Lower leg skin (tissue), 4 donors: ENCODE measurements around the gene TOP1. TPM values are rescaled to one million over a fixed set of nuclear protein-coding genes. Genes with fewer than 3 reads are reported as not detected.
"Not testable (repeated sequence)": the region's sequence is repeated elsewhere in the genome, so short reads cannot be mapped to it uniquely, and the experiment has no call there.

ENCODE experiments used
- DNase-seq, 2 donors: peaks; one replicate each; pipeline ENCODE4 v3.0.0-alpha.2; 2019; ENCODE audit warnings: low spot score in 2 of 2
- H3K4me3 ChIP-seq: fragments of 200-600 bp; sonication (generic); 2 replicates; pipeline ENCODE4 v1.5.1; 2017; ENCODE audit warnings: mild to moderate bottlenecking, low read depth; ENCODE audit not compliant: poor library complexity, severe bottlenecking
- CTCF ChIP-seq, 3 donors: fragments of 450-650 bp; IDR thresholded peaks; one replicate each; pipeline ENCODE4 v1.5.1; 2016; ENCODE audit warnings: antibody characterized with exemption in 3 of 3, mild to moderate bottlenecking in 3 of 3, moderate library complexity in 2 of 3
- POLR2A ChIP-seq, 2 donors: fragments of 450-650 bp; IDR thresholded peaks; one replicate each; pipeline ENCODE4 v1.6.1; 2016 to 2017; ENCODE audit warnings: antibody characterized with exemption in 2 of 2, mild to moderate bottlenecking in 1 of 2, moderate library complexity in 1 of 2
- WGBS, 2 donors: methylation state at CpG; one replicate each; pipeline ENCODE4 v1.1.5; 2018; 5-methylcytosine and 5-hydroxymethylcytosine counted together
- intact Hi-C: fragments of 100-400 bp; cut with DNase I; formaldehyde crosslinking; loops from one replicate; pipeline ENCODE4 v1.15.0; 2023; ENCODE audit warnings: low total_unique reads
- total RNA-seq, 4 donors: library from RNA; depleted of rRNA; stranded (reverse); fragments of >200 nt; gene quantifications; one replicate each; pipeline ENCODE4 v1.1.0, GENCODE V29; 2016

TOP1 gene
- total RNA-seq, 4 donors from 2014 or later: 29.8 to 37.1 (median 31.9) TPM

GRCh38 chr20:41125530-41126457, 97.2 kb downstream of the TOP1 start:
- intact Hi-C loops: no loop called here
- no peak for DNase-seq
- H3K4me3 ChIP-seq: no peak overlapping the region
- WGBS, 2 donors: 81 to 84% methylated on average over 6 of the region's 6 CpGs
- TF ChIP-seq CTCF (IDR thresholded peaks at IDR 0.05) (no peak), POLR2A (IDR thresholded peaks at IDR 0.05) (no peak)

GRCh38 chr20:41126719-41127118, 98.1 kb downstream of the TOP1 start:
- no peak overlapping the region for H3K4me3 ChIP-seq
- TF ChIP-seq POLR2A (IDR thresholded peaks at IDR 0.05) (no peak), CTCF (IDR thresholded peaks at IDR 0.05) (no peak)
- DNase-seq: no peak
- 87 to 91% methylated on average over 3 of the region's 3 CpGs for WGBS, 2 donors
- intact Hi-C loops: no loop called here

- 20% methylated on average over 1 of the region's 3 CpGs; no CpG with 5 or more reads in 1 of the 2 donors for WGBS, 2 donors
- DNase-seq, H3K4me3 ChIP-seq, intact Hi-C loops: not testable (repeated sequence)
These were observed 99.7 kb downstream of the TOP1 start for GRCh38 chr20:41128317-41128716.

- H3K4me3 ChIP-seq: no peak overlapping the region
- intact Hi-C loops: no loop called here
- DNase-seq: no peak
- WGBS, 2 donors: 66 to 67% methylated on average over 5 of the region's 5 CpGs
- TF ChIP-seq POLR2A (IDR thresholded peaks at IDR 0.05): no peak
- TF ChIP-seq CTCF (IDR thresholded peaks at IDR 0.05): no peak
These were observed 103.2 kb downstream of the TOP1 start for GRCh38 chr20:41131594-41132387.

- DNase-seq, H3K4me3 ChIP-seq, intact Hi-C loops: not testable (repeated sequence)
- WGBS, 2 donors: 66 to 70% methylated on average over 9 of the region's 9 CpGs
These were observed 103.8 kb downstream of the TOP1 start for GRCh38 chr20:41132388-41132775.

GRCh38 chr20:41133709-41134361, 105.2 kb downstream of the TOP1 start:
- intact Hi-C loops: no loop called here
- 42 to 45% methylated on average over 4 to 7 of the region's 7 CpGs for WGBS, 2 donors
- DNase-seq: peak in 1 of 2 donors; percentile 63
- no peak overlapping the region for H3K4me3 ChIP-seq
- TF ChIP-seq POLR2A (IDR thresholded peaks at IDR 0.05): no peak
- no peak for TF ChIP-seq CTCF (IDR thresholded peaks at IDR 0.05)
